Measurements from ENCODE around the gene RHEX.

RHEX gene

GRCh38 chr1:206060844-206061243 is 7.9 kb downstream of the RHEX start:
- no peak for TF ChIP-seq CTCF (IDR thresholded peaks at IDR 0.05)

GRCh38 chr1:206062464-206062863 is 9.5 kb downstream of the RHEX start:
- TF ChIP-seq CTCF (IDR thresholded peaks at IDR 0.05): no peak

GRCh38 chr1:206065547-206066145 is 12.7 kb downstream of the RHEX start:
- TF ChIP-seq CTCF (IDR thresholded peaks at IDR 0.05): no peak

GRCh38 chr1:206066479-206067171 is 13.7 kb downstream of the RHEX start:
- TF ChIP-seq CTCF (IDR thresholded peaks at IDR 0.05): no peak

GRCh38 chr1:206067486-206068227 is 14.7 kb downstream of the RHEX start:
- no peak for TF ChIP-seq CTCF (IDR thresholded peaks at IDR 0.05)

DNA sequence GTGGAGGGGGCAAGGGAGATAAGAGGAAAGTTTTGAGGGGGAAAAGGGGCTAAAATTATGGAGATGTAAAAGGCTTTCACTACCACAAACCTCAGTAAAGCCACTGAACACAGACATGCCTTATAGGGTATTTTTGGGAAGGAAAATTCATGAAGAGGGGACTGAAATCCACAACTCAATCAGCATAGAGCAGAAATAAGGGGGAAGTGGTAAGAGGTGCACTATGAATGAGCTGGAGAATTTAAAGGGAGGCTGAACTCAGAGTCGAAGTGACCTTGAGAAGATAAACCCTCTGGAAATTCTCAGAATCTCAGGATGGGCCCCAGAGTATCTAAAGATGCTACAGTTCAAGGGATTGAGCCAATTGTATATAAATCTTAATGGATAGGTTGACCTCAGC is 15.3 kb downstream of the RHEX start:
- TF ChIP-seq CTCF (IDR thresholded peaks at IDR 0.05): no peak

GRCh38 chr1:206070627-206071304 is 17.8 kb downstream of the RHEX start:
- no peak for TF ChIP-seq CTCF (IDR thresholded peaks at IDR 0.05)
